Panc1 (cell line): Measurements from ENCODE around the gene PDE1A. TPM values are rescaled to one million over a fixed set of nuclear protein-coding genes. Genes with fewer than 3 reads are reported as not detected.

Experiments
- ATAC-seq: fragments of 200-7000 bp; cut with Tn5 transposase; 2 replicates; pipeline ENCODE4 v1.9.1; 2020; ENCODE audit warnings: mild to moderate bottlenecking, moderate library complexity
- BruUV-seq: library from RNA; stranded (reverse); fragments of 400-500 nt; replicated peaks from 2 replicates; lab custom pipeline; 2021; lab: Mats Ljungman, UMichigan
- CTCF ChIA-PET: fragments of 300-600 bp; sonication (Branson Sonifier 250); formaldehyde crosslinking; loops from one replicate; lab custom pipeline; 2022; ENCODE audit warnings: antibody characterized with exemption; lab: Charles Lee
- POLR2A ChIA-PET: fragments of 300-600 bp; sonication (Branson Sonifier 250); formaldehyde crosslinking; loops from one replicate; lab custom pipeline; 2022; ENCODE audit warnings: antibody characterized with exemption; lab: Charles Lee
- DNase-seq: peaks from one replicate; pipeline ENCODE4 v3.0.0-alpha.2; 2010; ENCODE audit warnings: low read depth, low spot score
- H3K27ac ChIP-seq: 2 replicates; pipeline ENCODE4 v1.5.1; 2011; ENCODE audit warnings: mild to moderate bottlenecking, low read length, inconsistent platforms
- H3K27me3 ChIP-seq: fragments of 200-500 bp; sonication (Bioruptor generic); 2 replicates; pipeline ENCODE4 v1.6.0; 2014; ENCODE audit warnings: low read length, inconsistent platforms; ENCODE audit not compliant: control insufficient read depth, insufficient read depth
- H3K36me3 ChIP-seq: fragments of 200-500 bp; sonication (Bioruptor generic); 2 replicates; pipeline ENCODE4 v1.5.1; 2014; ENCODE audit warnings: inconsistent platforms, mild to moderate bottlenecking, low read length, moderate library complexity; ENCODE audit not compliant: control insufficient read depth, insufficient read depth
- H3K4me1 ChIP-seq: 2 replicates; pipeline ENCODE4 v1.5.1; 2011; ENCODE audit warnings: inconsistent platforms, mild to moderate bottlenecking, low read length, moderate library complexity; ENCODE audit not compliant: control insufficient read depth, insufficient read depth
- H3K4me3 ChIP-seq, 2 experiments: 2 replicates each; pipeline ENCODE4 v1.5.1; 2011 to 2012; ENCODE audit warnings: low read depth in 2 of 2, low read length in 2 of 2, mild to moderate bottlenecking in 2 of 2, inconsistent platforms in 1 of 2, moderate library complexity in 1 of 2
- H3K9me3 ChIP-seq: fragments of 200-500 bp; sonication (Bioruptor generic); 2 replicates; pipeline ENCODE4 v1.5.1; 2014; ENCODE audit warnings: low read depth, mild to moderate bottlenecking, inconsistent platforms, low read length, moderate library complexity; ENCODE audit not compliant: control insufficient read depth, insufficient read depth
- POLR2AphosphoS5 ChIP-seq: IDR thresholded peaks from 2 replicates; pipeline ENCODE4 v1.6.1; 2012; ENCODE audit warnings: mild to moderate bottlenecking, low read depth, low read length, moderate library complexity
- SIN3A ChIP-seq: IDR thresholded peaks from 2 replicates; pipeline ENCODE4 v1.6.1; 2012; ENCODE audit warnings: low read depth, mild to moderate bottlenecking, low read length, moderate library complexity, borderline replicate concordance; ENCODE audit not compliant: insufficient read depth
- TCF7L2 ChIP-seq: IDR thresholded peaks from 2 replicates; pipeline ENCODE4 v1.6.1; 2011; ENCODE audit warnings: mild to moderate bottlenecking, low read depth, low read length, inconsistent platforms
- in situ Hi-C: cut with HindIII; loops from 2 replicates; pipeline ENCODE4 v1.10.0; 2016; ENCODE audit warnings: low sequenced_read_pairs, low pct_unique_long_range_greater_than_20kb
- intact Hi-C: fragments of 100-400 bp; cut with micrococcal nuclease; formaldehyde crosslinking; loops from one replicate; pipeline ENCODE4 v1.10.0; 2022; ENCODE audit not compliant: unreplicated experiment
- total RNA-seq: library from RNA; stranded (reverse); gene quantifications from one replicate; pipeline ENCODE4 v1.2.1, GENCODE V29; 2021; ENCODE audit not compliant: unreplicated experiment
- TF ChIP-seq, protein P1 (sequence below): fragments of 450-650 bp; IDR thresholded peaks from 2 replicates; pipeline ENCODE4 v1.5.1; 2017; ENCODE audit warnings: mild to moderate bottlenecking
- TF ChIP-seq, protein P2 (sequence below), 2 experiments: IDR thresholded peaks; 2 replicates each; pipeline ENCODE4 v1.6.1; 2011 to 2012; ENCODE audit warnings: low read depth in 2 of 2, control low read depth in 1 of 2, low read length in 1 of 2, mild to moderate bottlenecking in 1 of 2, moderate library complexity in 1 of 2; ENCODE audit not compliant: insufficient read depth in 1 of 2

Gene PDE1A
- total RNA-seq, 1 experiment from 2014 or later, result 0.08 TPM

- BruUV-seq, result no TSS peak
- ATAC-seq (no peak), DNase-seq (no peak)
- TF ChIP-seq TCF7L2, result no peak
- TF ChIP-seq POLR2AphosphoS5, result no peak
- TF ChIP-seq SIN3A, result no peak
- TF ChIP-seq, protein P1, sequence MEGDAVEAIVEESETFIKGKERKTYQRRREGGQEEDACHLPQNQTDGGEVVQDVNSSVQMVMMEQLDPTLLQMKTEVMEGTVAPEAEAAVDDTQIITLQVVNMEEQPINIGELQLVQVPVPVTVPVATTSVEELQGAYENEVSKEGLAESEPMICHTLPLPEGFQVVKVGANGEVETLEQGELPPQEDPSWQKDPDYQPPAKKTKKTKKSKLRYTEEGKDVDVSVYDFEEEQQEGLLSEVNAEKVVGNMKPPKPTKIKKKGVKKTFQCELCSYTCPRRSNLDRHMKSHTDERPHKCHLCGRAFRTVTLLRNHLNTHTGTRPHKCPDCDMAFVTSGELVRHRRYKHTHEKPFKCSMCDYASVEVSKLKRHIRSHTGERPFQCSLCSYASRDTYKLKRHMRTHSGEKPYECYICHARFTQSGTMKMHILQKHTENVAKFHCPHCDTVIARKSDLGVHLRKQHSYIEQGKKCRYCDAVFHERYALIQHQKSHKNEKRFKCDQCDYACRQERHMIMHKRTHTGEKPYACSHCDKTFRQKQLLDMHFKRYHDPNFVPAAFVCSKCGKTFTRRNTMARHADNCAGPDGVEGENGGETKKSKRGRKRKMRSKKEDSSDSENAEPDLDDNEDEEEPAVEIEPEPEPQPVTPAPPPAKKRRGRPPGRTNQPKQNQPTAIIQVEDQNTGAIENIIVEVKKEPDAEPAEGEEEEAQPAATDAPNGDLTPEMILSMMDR, result no peak
- TF ChIP-seq, protein P2, sequence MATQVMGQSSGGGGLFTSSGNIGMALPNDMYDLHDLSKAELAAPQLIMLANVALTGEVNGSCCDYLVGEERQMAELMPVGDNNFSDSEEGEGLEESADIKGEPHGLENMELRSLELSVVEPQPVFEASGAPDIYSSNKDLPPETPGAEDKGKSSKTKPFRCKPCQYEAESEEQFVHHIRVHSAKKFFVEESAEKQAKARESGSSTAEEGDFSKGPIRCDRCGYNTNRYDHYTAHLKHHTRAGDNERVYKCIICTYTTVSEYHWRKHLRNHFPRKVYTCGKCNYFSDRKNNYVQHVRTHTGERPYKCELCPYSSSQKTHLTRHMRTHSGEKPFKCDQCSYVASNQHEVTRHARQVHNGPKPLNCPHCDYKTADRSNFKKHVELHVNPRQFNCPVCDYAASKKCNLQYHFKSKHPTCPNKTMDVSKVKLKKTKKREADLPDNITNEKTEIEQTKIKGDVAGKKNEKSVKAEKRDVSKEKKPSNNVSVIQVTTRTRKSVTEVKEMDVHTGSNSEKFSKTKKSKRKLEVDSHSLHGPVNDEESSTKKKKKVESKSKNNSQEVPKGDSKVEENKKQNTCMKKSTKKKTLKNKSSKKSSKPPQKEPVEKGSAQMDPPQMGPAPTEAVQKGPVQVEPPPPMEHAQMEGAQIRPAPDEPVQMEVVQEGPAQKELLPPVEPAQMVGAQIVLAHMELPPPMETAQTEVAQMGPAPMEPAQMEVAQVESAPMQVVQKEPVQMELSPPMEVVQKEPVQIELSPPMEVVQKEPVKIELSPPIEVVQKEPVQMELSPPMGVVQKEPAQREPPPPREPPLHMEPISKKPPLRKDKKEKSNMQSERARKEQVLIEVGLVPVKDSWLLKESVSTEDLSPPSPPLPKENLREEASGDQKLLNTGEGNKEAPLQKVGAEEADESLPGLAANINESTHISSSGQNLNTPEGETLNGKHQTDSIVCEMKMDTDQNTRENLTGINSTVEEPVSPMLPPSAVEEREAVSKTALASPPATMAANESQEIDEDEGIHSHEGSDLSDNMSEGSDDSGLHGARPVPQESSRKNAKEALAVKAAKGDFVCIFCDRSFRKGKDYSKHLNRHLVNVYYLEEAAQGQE (IDR thresholded peaks at IDR 0.05; ENCODE audit: insufficient read depth in 1 of 2, low read depth in 2 of 2, low read length in 1 of 2), result no peak
- ChIA-PET POLR2A (no interaction called here), CTCF (no interaction called here)
- in situ Hi-C loops, result no loop called here
- no peak overlapping the region for H3K27ac ChIP-seq
- H3K4me1 ChIP-seq, result no peaks in the 10 kb centered on the region
- intact Hi-C loops, result no loop called here
- no peaks in the 10 kb centered on the region for H3K9me3 ChIP-seq
- no peaks in the 10 kb centered on the region for H3K36me3 ChIP-seq
- no peak overlapping the region for H3K4me3 ChIP-seq
- H3K27me3 ChIP-seq, result no peaks in the 10 kb centered on the region
Observed at GRCh38 chr2:182416861-182417260, 10.0 kb downstream of the PDE1A start.

DNA sequence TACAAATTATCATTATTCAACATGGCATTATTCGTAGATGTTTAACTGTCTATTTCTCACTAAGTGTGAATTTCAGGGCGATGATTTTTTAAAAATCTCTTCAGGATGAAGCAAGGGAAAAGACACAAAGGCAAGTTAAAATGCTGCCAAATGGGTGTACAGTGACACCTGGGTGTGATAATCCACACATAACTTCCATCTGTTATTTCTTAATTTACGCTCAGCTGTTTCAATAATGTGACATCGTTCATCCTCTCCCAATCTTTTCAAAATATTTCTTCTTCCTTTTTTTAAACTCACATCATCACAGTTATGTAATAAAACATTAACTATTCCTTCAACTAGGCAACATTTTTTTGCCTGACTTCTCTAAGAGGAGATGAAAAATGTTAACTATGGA is 10.6 kb downstream of the PDE1A start:
- H3K27me3 ChIP-seq, result no peaks in the 10 kb centered on the region
- TF ChIP-seq, protein P1, result no peak
- no peak for TF ChIP-seq SIN3A
- TF ChIP-seq, protein P2 (IDR thresholded peaks at IDR 0.05; ENCODE audit: insufficient read depth in 1 of 2, low read depth in 2 of 2, low read length in 1 of 2), result no peak
- TF ChIP-seq POLR2AphosphoS5, result no peak
- TF ChIP-seq TCF7L2, result no peak
- POLR2A ChIA-PET, result no interaction called here
- no peak overlapping the region for H3K4me3 ChIP-seq
- CTCF ChIA-PET, result no interaction called here
- in situ Hi-C loops (no loop called here), intact Hi-C loops (no loop called here)
- no peak overlapping the region for H3K27ac ChIP-seq
- ATAC-seq, result no peak
- DNase-seq, result no peak
- H3K4me1 ChIP-seq, result no peaks in the 10 kb centered on the region
- BruUV-seq, result no TSS peak
- H3K36me3 ChIP-seq, result no peaks in the 10 kb centered on the region
- H3K9me3 ChIP-seq, result no peaks in the 10 kb centered on the region
